GM10248 (cell line): ENCODE data around the gene WBP2.
"Not testable (repeated sequence)": the region's sequence is repeated elsewhere in the genome, so short reads cannot be mapped to it uniquely, and the experiment has no call there.

Source experiments
- CTCF ChIA-PET: fragments of 300-600 bp; sonication (Branson Sonifier 250); formaldehyde crosslinking; extraction: SDS; loops from one replicate; lab custom pipeline; 2021; ENCODE audit warnings: antibody characterized with exemption; lab: Yijun Ruan, JAX
- POLR2A ChIA-PET: fragments of 350-650 bp; sonication (Branson Sonifier 250); formaldehyde crosslinking; extraction: SDS; loops from one replicate; lab custom pipeline; 2020; ENCODE audit warnings: antibody characterized with exemption; lab: Yijun Ruan, JAX
- DNase-seq: peaks from one replicate; pipeline ENCODE4 v3.0.0; 2012; ENCODE audit errors: extremely low spot score
- TF ChIP-seq, protein P1 (sequence below): IDR thresholded peaks from 2 replicates; pipeline ENCODE4 v1.5.1; 2012; ENCODE audit warnings: mild to moderate bottlenecking, low read depth; ENCODE audit errors: extremely low read depth, missing control alignments, control extremely low read depth

Gene WBP2

DNA sequence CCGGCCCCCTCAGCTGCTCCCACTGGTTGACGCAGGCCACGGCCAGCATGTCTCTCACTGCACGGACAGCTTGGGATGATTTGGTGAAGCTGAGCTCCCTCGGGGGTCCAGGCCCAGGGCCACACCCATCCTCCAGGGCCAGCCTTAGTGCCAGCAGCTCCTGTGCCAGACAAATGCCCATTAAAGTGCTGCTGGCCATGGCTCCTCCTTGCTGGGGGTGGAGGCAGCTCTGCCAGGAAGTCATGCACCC, 20.7 kb upstream of the WBP2 start:
- ChIA-PET CTCF (interaction anchor here (1.0 to 7.5 kb wide), 12 partner anchors 9 to 132 kb away, joined by 3 to 89 read pairs (median 5); partner anchors contain the start of genes MRPL38 and WBP2), POLR2A (interaction anchor here (0.7 to 1.2 kb wide), 2 partner anchors 12 to 99 kb away, joined by 3 to 8 read pairs; no protein-coding TSS in a partner anchor)

DNA sequence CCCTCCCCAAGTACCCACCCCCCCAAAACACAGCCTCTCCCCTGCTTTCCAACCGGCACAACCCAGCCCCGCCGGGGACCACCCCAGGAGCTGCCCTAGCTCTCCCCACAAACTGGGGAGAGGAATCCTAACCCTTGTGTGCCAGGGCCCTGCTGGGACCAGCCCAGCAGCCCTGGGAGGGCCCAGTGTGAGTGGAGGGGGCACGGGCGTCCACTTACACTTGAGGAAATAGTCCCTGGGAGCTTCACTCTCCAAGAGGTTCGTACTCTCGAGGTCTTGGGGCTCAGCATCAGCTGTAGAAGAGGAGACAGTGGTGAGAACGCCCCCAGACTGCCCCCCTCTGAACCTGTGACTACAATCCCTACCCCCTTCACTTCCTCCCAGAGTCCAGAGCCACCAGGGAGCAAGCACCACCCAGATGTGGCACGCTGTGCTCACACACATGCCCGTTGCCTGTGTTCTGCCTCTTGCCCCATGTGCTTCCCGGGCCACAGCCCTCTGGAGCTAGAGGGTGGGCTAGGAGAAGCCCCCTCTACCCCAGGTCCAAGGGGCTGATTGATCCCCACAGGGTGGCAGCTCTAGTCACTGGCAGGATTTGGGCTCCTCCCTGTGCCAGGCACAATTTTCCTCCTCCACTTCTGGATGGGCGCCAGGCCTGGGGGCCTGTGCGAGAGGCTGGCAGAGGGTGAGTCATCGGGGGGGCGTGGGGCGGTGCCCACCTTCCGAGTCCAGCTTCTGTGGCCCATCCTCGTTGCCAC, 20.2 kb upstream of the WBP2 start:
- CTCF ChIA-PET = interaction anchor here (0.5 to 7.5 kb wide), 13 partner anchors 8 to 133 kb away, joined by 3 to 89 read pairs (median 4); partner anchors contain the start of genes MRPL38 and WBP2
- DNase-seq = no peak
- TF ChIP-seq, protein P1, sequence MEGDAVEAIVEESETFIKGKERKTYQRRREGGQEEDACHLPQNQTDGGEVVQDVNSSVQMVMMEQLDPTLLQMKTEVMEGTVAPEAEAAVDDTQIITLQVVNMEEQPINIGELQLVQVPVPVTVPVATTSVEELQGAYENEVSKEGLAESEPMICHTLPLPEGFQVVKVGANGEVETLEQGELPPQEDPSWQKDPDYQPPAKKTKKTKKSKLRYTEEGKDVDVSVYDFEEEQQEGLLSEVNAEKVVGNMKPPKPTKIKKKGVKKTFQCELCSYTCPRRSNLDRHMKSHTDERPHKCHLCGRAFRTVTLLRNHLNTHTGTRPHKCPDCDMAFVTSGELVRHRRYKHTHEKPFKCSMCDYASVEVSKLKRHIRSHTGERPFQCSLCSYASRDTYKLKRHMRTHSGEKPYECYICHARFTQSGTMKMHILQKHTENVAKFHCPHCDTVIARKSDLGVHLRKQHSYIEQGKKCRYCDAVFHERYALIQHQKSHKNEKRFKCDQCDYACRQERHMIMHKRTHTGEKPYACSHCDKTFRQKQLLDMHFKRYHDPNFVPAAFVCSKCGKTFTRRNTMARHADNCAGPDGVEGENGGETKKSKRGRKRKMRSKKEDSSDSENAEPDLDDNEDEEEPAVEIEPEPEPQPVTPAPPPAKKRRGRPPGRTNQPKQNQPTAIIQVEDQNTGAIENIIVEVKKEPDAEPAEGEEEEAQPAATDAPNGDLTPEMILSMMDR = no peak

More for the DNA sequence above, 20.7 kb upstream of the WBP2 start:
- no peak for DNase-seq
- TF ChIP-seq, protein P1 = no peak

DNA sequence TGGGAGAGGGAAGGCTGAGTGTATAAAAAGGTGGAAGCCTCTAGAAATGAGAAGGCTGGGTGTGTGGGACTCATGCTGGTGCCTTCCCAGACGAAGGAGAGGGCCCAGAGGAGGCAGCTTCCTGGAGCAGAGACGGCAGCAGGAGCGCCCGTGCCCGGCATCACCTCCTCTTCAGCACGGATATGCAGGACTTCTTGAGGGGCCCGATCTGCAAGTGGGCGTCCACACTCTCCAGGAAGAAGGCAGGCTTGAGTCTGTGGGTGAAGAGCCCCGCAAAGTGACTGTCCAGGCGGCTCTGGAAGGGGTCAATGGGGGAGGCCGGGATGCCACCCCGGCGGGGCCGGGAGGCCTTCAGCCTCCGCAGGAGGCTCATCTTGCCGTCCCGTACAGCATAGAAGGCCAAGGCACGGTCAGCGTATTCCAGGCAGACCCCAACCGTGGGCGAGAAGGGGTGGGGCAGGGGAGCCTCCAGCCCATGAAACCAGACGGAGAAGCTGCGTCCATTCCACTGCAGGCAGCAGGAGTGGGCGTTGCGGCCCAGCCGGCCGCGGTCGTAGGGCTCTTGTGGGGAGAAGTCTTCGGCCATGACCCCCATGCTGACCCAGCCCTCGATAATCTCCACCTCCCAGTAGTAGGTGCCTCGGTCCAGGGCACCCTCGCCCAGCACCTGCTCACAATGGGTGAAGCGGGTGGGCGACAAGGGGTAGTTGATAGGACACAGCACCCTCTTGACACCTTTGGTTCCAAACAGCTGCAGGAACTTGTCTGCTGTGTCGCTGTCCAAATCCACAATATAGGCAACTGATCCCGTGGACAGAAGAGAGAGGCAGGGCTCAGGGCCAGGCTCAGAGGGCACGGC, 19.4 kb upstream of the WBP2 start:
- TF ChIP-seq, protein P1 = no peak
- no peak for DNase-seq
- CTCF ChIA-PET = interaction anchor here (0.5 to 7.5 kb wide), 9 partner anchors 8 to 131 kb away, joined by 3 to 89 read pairs (median 6); partner anchors contain the start of genes MRPL38 and WBP2
- POLR2A ChIA-PET = interaction anchor here (1.2 kb wide), 1 partner anchor 98 kb away, joined by 8 read pairs; no protein-coding TSS in a partner anchor

More for the DNA sequence above, 20.2 kb upstream of the WBP2 start:
- POLR2A ChIA-PET = interaction anchor here (0.7 to 1.2 kb wide), 2 partner anchors 11 to 99 kb away, joined by 3 to 8 read pairs; no protein-coding TSS in a partner anchor

DNA sequence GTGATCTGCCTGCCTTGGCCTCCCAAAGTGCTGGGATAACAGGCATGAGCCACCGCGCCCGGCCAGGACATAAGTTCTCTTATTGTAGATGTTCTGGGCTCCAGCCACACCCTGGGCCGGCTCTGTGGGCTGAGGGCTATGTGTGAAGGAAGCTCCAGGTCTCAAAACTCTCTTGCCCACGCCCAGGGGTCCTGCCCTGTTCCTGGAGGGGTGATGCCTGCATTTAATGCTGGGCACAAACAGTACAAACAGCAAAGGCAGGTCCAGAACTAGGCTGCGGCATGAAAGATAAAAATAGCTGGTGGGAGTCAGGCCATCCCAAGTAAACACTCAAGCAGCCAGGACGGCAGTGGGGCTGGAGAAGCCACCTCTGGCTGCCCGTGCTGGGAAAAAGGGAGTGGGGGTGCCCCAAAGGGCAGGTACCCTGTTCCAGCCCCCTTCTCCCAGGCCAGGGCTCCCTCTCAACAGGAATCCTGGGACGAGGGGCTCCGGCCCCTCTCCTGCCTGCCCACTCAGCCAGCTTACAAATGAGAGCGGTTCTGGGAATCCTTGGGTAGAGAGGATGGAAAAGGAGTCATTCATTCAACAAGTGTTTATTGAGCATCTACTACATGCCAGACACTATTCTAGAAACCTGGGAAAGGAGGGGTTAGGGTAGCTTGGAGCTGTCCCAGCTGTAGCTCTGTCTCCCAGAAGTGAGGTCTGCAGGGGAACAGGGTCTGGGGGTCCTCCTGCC, 18.6 kb upstream of the WBP2 start:
- TF ChIP-seq, protein P1 = no peak
- ChIA-PET CTCF (interaction anchor here (1.0 to 7.5 kb wide), 5 partner anchors 9 to 31 kb away, joined by 3 to 89 read pairs (median 5); partner anchors contain the start of gene WBP2), POLR2A (no interaction called here)
- DNase-seq = no peak

DNA sequence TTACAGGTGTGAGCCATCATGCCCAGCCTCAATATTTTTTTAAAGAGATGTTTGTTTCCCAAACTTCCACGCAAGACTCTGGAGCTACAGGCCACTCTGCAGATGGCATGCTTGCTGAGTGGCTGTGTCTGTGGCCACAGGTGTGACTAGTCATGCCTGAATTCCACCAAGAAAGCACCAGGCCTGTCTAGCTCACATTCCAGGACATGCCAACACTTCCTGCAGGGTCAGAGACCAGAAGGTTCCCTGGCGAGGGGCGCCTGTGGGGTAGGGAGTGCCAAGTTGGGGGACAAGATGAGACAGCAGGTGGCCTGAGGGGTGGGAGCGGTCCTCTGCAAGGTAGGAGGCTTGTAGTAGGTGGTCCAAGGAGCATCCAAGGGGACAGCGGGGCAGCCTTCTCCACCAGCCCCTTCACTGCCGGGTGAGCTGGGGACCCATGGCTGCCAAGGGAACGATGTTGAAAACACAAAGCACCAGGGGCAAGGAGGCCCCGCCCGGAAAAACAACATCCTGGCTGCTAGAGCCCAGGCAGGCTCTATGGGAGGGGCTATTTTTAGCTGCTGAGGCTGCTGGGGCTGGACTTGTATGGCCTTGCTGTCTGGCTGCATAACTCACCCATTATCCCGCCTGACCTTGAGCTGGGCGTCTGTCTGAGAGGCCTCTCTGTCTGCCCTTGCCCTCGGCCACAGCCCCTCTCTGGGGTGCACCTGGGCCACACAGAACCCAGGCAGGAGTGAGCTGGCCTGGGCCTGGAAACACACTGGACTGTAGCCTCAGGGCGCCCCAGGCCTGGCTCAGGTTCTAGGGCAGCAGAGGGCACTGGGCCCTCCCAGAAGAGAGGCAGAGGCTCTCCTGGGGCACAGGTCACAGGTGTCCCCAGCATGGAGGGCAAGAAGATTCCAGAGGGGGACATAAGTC, 17.6 kb upstream of the WBP2 start:
- ChIA-PET POLR2A (interaction anchor here (0.5 to 1.1 kb wide), 2 partner anchors 22 to 94 kb away, joined by 3 to 4 read pairs; no protein-coding TSS in a partner anchor), CTCF (interaction anchor here (1.0 to 7.5 kb wide), 6 partner anchors 8 to 27 kb away, joined by 3 to 89 read pairs (median 4); partner anchors contain the start of gene WBP2)
- TF ChIP-seq, protein P1 = no peak
- DNase-seq = no peak

DNA sequence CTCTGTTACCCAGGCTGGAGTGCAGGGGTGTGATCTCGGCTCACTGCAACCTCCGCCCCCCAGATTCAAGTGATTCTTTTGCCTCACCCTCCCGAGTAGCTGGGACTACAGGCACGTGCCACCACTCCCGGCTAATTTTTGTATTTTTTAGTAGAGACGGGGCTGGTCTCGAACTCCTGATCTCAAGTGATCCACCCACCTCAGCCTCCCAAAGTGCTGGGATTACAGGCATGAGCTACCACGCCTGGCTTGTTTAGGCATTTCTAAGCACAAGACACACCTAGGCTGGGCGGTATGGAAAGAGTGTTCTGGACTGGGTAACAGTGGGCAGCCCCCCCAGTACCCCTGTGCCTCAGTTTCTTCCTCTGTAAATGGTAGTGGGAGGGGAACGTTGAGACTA, 15.1 kb upstream of the WBP2 start:
- CTCF ChIA-PET = interaction anchor here (1.1 to 7.5 kb wide), 2 partner anchors 8 to 12 kb away, joined by 4 to 89 read pairs; partner anchors contain the start of genes TRIM47 and WBP2
- DNase-seq, POLR2A ChIA-PET: not testable (repeated sequence)
